CD4-positive, alpha-beta T cell treated with Interleukin-6 at 100 ng/mL for 8 hours (primary cell): ENCODE results near the gene CENPN.
A peak's percentile ranks its signal among the peaks of the same experiment; 100 is the strongest.

Experiments
- DNase-seq: peaks from one replicate; pipeline ENCODE4 v3.0.0-alpha.2; 2020; ENCODE audit warnings: mixed read lengths, low spot score

CENPN gene, protein sequence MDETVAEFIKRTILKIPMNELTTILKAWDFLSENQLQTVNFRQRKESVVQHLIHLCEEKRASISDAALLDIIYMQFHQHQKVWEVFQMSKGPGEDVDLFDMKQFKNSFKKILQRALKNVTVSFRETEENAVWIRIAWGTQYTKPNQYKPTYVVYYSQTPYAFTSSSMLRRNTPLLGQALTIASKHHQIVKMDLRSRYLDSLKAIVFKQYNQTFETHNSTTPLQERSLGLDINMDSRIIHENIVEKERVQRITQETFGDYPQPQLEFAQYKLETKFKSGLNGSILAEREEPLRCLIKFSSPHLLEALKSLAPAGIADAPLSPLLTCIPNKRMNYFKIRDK

GRCh38 chr16:81006813-81007695 is at the start of gene CENPN, which contains the start of gene CMC2:
CENPN (plus strand) TSS chr16:81007214; CDS start chr16:81011940, 4,726 bp downstream.
CMC2 (minus strand) TSS chr16:81006885; CDS start chr16:80997394, 9,491 bp downstream.
- DNase-seq = peak; percentile 98

GRCh38 chr16:80958284-80958683 is 48.7 kb upstream of the CENPN start:
- no peak for DNase-seq

DNA sequence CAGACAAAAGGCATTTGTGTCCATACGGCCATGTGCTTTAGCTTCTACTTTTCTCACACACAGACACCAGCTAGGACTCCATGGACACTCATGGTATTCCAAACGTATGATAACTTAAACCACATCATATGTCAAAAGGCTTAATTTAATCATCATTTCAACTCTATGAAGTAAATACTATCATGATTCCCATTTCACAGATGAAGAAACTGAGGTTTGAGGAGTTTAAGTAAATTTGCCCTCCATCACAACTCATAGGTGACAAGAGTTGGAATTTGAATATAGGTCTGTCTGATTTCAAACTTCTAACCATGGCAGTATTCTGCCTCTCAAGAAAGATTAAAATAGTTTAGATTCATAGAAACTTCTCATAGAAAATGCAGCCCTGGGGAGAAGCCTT is 44.1 kb upstream of the CENPN start:
- DNase-seq = no peak

- DNase-seq = no peak
These were observed 42.7 kb upstream of the CENPN start for GRCh38 chr16:80964351-80964750.

DNA sequence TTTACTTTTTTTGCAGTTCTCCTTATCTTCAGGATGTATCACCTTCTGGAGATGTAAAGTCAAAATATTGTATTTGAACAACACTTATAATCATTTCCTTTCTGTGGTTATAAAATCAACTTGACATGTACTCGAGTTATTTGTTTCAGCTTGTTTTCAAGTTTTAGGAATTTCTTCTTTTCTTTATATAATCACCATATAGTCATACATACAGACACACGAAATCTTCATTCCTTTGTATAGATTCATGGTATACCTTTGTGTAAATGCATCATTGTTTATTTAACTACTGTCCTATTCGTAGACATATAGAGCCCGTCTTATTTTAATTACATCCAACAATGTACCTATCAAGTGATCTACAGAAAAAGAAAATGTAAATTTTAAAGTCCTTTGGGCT is 40.4 kb upstream of the CENPN start:
- DNase-seq = no peak

GRCh38 chr16:80968386-80969113 is 38.5 kb upstream of the CENPN start:
- DNase-seq = no peak

- DNase-seq = no peak
These were observed 37.9 kb upstream of the CENPN start for GRCh38 chr16:80969114-80969484.

GRCh38 chr16:80971819-80972218 is 35.2 kb upstream of the CENPN start:
- no peak for DNase-seq

GRCh38 chr16:80972611-80973010 is 34.4 kb upstream of the CENPN start:
- no peak for DNase-seq

DNA sequence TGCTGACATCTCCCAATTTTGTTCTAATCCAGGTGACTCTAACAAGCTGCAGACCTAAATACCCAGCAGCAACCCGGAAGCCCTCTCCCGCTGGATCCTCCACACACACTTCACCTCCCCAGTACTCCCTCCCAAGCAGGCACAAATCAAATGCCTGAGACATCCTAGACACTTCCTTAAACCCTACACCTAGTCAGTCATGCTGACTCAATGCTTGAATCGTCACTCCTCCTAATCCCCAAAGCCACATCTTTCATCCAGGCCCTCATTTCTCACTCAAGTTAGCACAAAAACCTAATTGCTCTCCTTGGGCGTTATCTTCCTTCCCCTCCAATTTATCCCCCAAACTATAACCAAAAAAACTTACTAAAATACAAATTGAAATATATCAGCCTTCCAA is 33.0 kb upstream of the CENPN start:
- DNase-seq = no peak

- DNase-seq = no peak
These were observed 32.2 kb upstream of the CENPN start for GRCh38 chr16:80974649-80975376.

DNA sequence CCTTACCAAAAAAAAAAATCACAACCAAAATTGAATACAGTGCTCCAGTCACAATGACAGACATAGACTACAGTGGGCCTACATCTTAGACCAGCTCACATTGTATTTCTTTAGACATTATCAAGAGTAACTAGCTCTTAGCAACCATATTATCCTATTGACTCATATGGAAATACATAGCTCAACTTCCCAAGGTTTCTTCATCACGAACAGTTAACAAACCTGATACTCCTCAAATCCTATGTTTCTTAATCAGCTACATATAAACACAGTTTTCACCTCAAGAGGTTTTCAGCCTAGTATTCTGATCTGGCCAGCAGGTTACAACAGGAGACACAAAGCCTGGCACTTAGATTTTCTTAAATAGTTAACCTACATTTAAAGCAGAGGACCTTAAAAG is 30.1 kb upstream of the CENPN start:
- DNase-seq = no peak

DNA sequence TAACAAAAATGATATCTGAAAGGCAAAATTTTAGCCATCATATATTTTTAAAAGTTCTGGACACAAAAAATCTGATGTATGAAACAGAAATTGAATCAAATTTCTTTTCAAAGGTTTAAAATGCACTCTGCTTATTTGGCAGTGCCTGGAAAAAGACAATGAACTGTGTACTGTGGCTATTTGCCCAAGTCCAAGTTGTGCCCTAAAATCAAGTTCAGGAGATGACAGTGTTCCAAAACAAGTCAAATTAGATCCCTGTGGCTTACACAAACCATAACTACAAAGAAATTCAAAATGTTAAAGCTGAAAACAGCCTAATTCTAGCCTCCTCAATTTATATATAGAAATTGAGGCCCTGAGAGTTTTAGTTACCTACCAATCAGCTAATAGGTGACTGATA is 25.9 kb upstream of the CENPN start:
- DNase-seq = no peak

GRCh38 chr16:80982646-80983045 is 24.4 kb upstream of the CENPN start:
- DNase-seq = no peak

DNA sequence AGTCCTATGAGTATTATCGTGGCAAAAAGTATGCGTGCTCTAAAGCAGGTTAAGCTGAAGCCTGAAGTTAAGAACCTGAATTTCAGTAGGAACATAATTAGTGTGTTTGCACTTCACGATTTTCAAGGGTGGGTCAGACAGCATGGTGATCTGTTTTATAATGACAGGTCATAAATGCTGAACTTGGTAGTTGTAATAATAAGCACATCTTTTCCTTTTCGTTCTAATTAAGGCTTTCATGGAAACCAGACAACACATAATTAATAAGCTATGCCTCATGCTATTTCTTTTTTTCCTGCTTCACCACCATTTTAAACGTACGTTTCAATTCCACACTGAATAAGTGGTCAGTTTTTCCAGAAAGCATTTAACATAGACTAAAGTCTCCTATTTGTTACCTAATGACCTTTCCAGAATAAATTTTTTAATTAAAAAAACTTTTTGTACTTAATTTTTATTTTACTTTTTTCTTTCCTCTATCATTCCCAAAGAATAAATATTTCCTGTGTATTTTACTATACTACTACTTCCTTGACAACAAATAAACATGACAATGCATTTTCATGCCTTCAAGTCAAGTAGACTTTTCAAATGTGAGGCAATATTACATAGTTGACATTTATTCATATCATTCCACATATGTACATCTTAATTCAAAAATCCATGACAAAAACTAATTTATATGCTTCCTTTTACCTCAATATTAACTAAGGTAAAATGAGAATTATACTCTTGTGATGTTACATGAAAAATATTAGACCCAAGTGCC is 22.7 kb upstream of the CENPN start:
- no peak for DNase-seq

GRCh38 chr16:80985611-80986010 is 21.4 kb upstream of the CENPN start:
- no peak for DNase-seq

- no peak for DNase-seq
These were observed 20.5 kb upstream of the CENPN start for GRCh38 chr16:80986557-80986956.

DNA sequence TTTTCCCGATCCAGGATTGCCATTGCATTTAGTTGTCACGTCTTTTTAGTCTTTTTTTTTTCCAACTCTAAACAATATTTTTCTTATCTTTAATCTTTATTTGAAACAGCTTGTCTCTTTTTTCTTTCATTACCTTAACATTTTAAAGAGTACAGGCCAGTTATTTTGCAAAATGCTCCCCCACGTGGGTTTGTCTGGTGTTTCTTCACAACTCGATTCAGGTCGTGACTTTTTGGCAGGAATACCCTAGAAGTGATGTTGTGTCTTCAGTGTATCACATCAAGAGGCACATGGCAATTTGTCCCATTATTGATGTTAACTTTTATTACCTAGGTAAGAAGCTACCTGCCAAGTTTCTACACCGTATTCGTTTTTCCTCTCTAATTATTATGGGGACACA is 18.3 kb upstream of the CENPN start:
- DNase-seq = no peak

DNA sequence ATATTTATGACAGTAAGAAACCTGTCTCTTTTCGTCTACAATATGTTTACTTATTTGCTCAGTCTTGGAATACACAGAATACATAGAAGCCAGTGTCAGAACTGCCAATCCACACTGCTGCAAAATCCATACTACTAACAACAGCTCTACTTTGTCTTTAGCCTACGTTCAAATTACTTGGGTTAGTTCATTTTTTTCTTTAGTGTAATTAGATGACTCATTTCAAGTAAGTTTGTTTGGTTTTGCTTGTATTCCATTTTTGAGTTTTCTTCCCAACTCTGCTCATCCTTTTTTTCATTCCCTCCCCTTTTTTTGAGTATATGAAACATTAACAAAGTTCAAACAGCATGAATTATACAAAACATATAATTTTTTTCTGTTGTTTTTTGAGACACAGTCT is 17.2 kb upstream of the CENPN start:
- no peak for DNase-seq

GRCh38 chr16:80990577-80990976 is 16.4 kb upstream of the CENPN start:
- no peak for DNase-seq

DNA sequence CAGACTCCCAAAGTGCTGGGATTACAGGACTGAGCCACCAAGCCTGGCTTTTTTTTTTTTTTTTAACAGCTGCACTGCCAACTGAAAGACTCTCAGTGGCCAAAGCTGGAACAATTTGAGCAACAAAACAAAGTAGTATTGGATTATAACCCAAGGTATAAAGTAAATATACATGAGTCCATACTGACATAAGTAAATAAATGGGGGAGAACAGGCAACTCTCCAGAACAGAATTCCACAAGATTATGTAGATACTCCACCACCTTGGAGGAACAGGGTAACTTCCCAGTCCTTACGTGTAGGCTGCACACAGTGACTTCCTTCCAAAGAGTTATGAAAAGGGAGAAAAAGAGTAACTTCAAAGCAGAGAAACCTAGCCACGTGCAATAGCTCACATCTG is 16.0 kb upstream of the CENPN start:
- DNase-seq = no peak
